Hematopoietic multipotent progenitor cell treated with erythropoietin and hydrocortisone succinate and interleukin-3 and kit ligand, for 8 days (in vitro differentiated cells): Measurements from ENCODE around the gene DYNLT5.
"Not testable (repeated sequence)": the region's sequence is repeated elsewhere in the genome, so short reads cannot be mapped to it uniquely, and the experiment has no call there.

Experiments
- DNase-seq: peaks from one replicate; pipeline ENCODE4 v3.0.0-alpha.2; 2015

The DYNLT5 gene

GRCh38 chr1:66751160-66751559 is 1.1 kb upstream of the DYNLT5 start:
- DNase-seq = no peak

GRCh38 chr1:66752671-66753371 is 562 bp downstream of the DYNLT5 start:
- peak; percentile 11 for DNase-seq

- peak; percentile 54 for DNase-seq
Measured at GRCh38 chr1:66757722-66758240, 5.5 kb downstream of the DYNLT5 start.

GRCh38 chr1:66758241-66758755 is 6.0 kb downstream of the DYNLT5 start:
- peak; percentile 89 for DNase-seq

- no peak for DNase-seq
Measured at GRCh38 chr1:66760506-66760905, 8.2 kb downstream of the DYNLT5 start.

- no peak for DNase-seq
Measured at GRCh38 chr1:66761221-66761620, 9.0 kb downstream of the DYNLT5 start.

GRCh38 chr1:66764994-66765578 is 12.8 kb downstream of the DYNLT5 start:
- DNase-seq = peak; percentile 84

- DNase-seq = no peak
Measured at GRCh38 chr1:66767626-66768025, 15.4 kb downstream of the DYNLT5 start.

- DNase-seq = no peak
Measured at GRCh38 chr1:66768965-66769364, 16.7 kb downstream of the DYNLT5 start.

GRCh38 chr1:66769512-66770229 is 17.4 kb downstream of the DYNLT5 start:
- DNase-seq = no peak

- no peak for DNase-seq
Measured at GRCh38 chr1:66770240-66770639, 18.0 kb downstream of the DYNLT5 start.

GRCh38 chr1:66770694-66771093 is 18.4 kb downstream of the DYNLT5 start:
- no peak for DNase-seq

- DNase-seq = no peak
Measured at GRCh38 chr1:66773227-66773626, 21.0 kb downstream of the DYNLT5 start.

- no peak for DNase-seq
Measured at GRCh38 chr1:66774438-66774837, 22.2 kb downstream of the DYNLT5 start.

- no peak for DNase-seq
Measured at GRCh38 chr1:66775646-66776045, 23.4 kb downstream of the DYNLT5 start.

- DNase-seq = no peak
Measured at GRCh38 chr1:66777831-66778230, 25.6 kb downstream of the DYNLT5 start.

GRCh38 chr1:66778266-66778665 is 26.0 kb downstream of the DYNLT5 start:
- DNase-seq = no peak

- DNase-seq = no peak
Measured at GRCh38 chr1:66778969-66779368, 26.7 kb downstream of the DYNLT5 start.

GRCh38 chr1:66779475-66780078 is 27.3 kb downstream of the DYNLT5 start:
- no peak for DNase-seq

- not testable (repeated sequence) for DNase-seq
Measured at GRCh38 chr1:66785800-66786199, 33.5 kb downstream of the DYNLT5 start.

GRCh38 chr1:66787641-66788040 is 35.4 kb downstream of the DYNLT5 start:
- no peak for DNase-seq

GRCh38 chr1:66788231-66788939 is 36.1 kb downstream of the DYNLT5 start:
- DNase-seq = no peak
